Osteocyte (in vitro differentiated cells): ENCODE results near the gene ZNF823. TPM values are rescaled to one million over a fixed set of nuclear protein-coding genes. Genes with fewer than 3 reads are reported as not detected.
A peak's percentile ranks its signal among the peaks of the same experiment; 100 is the strongest.

ENCODE experiments used
- DNase-seq: peaks from one replicate; pipeline ENCODE4 v3.0.0; 2021; ENCODE audit warnings: mixed read lengths; ENCODE audit not compliant: unreplicated experiment; ENCODE audit errors: extremely low spot score
- H3K27ac Mint-ChIP-seq: one replicate; pipeline ENCODE4 v1.8.0; 2021; ENCODE audit warnings: mild to moderate bottlenecking, mixed read lengths; ENCODE audit not compliant: unreplicated experiment
- H3K27me3 Mint-ChIP-seq: one replicate; pipeline ENCODE4 v1.8.0; 2021; ENCODE audit warnings: mixed read lengths; ENCODE audit not compliant: unreplicated experiment
- H3K36me3 Mint-ChIP-seq: one replicate; pipeline ENCODE4 v1.8.0; 2021; ENCODE audit warnings: mixed read lengths; ENCODE audit not compliant: unreplicated experiment
- H3K4me1 Mint-ChIP-seq: one replicate; pipeline ENCODE4 v1.8.0; 2021; ENCODE audit warnings: mixed read lengths; ENCODE audit not compliant: unreplicated experiment
- H3K4me3 Mint-ChIP-seq: one replicate; pipeline ENCODE4 v1.8.0; 2021; ENCODE audit warnings: mild to moderate bottlenecking, moderate library complexity, mixed read lengths; ENCODE audit not compliant: unreplicated experiment
- H3K9me3 Mint-ChIP-seq: one replicate; pipeline ENCODE4 v1.8.0; 2021; ENCODE audit warnings: mixed read lengths; ENCODE audit not compliant: unreplicated experiment
- CTCF ChIP-seq: fragments of 200-600 bp; sonication (generic); IDR thresholded peaks from 2 replicates; pipeline ENCODE4 v1.5.0; 2021; ENCODE audit warnings: antibody characterized with exemption, mild to moderate bottlenecking, moderate library complexity
- total RNA-seq: library from RNA; stranded (reverse); gene quantifications from 2 replicates; pipeline ENCODE4 v1.2.1, GENCODE V29; 2021

ZNF823 gene
- total RNA-seq, 1 donor from 2014 or later = 4.1 TPM

DNA sequence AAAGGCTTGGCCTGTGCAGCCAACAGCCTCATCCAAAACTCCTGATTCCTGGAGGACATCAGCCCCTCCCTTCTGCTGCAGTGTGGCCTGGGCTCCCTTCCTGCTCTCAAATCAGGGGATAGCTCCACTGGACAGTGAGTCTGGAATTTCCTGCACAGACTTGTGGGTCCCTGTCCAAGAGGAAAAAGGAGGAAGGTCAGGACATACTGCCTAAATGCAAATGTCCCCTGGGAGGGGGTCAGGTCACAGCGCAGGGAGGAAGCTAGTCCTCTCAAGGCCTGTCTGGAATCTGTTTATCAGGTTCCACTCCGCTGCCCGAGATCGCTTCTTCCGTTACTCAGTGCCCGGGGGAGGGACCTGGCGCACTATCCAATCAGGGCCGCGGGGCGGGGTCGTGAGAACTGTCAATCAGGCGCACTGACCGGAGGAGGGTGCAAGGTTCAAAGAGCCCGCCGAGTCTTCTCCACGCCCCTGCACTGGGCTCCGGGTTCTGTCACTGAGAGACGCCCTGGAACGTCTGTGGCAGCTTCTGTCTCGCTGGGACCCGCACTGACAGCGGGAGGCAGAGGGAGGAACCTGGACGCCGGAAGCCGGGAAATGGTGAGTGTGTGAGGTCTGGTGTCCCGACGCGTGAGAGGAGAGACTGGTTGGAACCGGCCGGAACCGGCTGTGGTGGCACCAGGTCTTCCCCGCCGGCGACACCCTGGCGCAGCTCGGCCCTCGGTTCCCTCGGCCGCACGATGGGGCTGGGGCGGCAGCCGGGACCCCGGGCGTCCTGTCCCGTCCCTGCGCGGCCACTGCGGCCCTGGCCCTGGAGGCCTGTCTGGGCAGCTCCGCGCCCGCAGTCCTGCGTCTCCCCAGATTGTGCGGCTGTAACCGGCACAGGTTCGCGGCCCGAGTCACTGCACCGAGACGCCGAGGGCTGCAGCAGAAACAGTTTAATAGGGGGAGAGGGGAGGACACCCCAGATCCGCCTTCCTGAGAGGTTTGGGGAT is 28.1 kb upstream of the ZNF823 start, which contains the start of gene ZNF441:
TSS of gene ZNF441 (plus strand) at position 404 of the 995 bp plus-strand sequence. CDS start at position 598, 194 bp downstream.
- Mint-ChIP-seq H3K27ac (peak within 1 kb of the TSS; percentile 100), H3K9me3 (peaks cover 22% of the 10 kb centered on the region), H3K4me3 (peak within 1 kb of the TSS; percentile 100), H3K36me3 (peaks cover 12% of the 10 kb centered on the region), H3K27me3 (peaks cover 13% of the 10 kb centered on the region), H3K4me1 (peaks cover 18% of the 10 kb centered on the region)
- DNase-seq = peak; percentile 98
- no peak for TF ChIP-seq CTCF

DNA sequence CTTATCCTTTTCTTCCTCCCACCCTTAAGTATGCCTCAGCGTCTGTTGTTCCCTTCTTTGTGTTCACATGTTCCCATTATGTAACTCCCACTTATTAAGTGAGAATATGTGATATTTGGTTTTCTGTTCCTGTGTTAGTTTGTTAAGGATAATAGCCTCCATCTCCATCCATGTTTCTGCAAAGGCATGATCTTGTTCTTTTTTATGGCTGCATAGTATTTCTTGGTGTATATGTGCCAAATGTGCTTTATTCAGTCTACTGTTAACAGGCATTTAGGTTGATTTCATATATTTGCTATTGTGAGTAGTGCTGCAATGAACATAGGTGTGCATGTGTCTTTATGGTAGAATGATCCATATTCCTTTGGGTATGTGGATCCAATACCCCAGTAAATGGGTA is 24.9 kb upstream of the ZNF823 start:
- H3K36me3 Mint-ChIP-seq = no peaks in the 10 kb centered on the region
- TF ChIP-seq CTCF = no peak
- no peak for DNase-seq

GRCh38 chr19:11763117-11763516 is 24.4 kb upstream of the ZNF823 start:
- no peak overlapping the region for H3K27ac Mint-ChIP-seq
- no peak overlapping the region for H3K4me3 Mint-ChIP-seq
- no peaks in the 10 kb centered on the region for H3K36me3 Mint-ChIP-seq
- H3K9me3 Mint-ChIP-seq = peaks cover 13% of the 10 kb centered on the region
- TF ChIP-seq CTCF = no peak
- DNase-seq = no peak
- H3K4me1 Mint-ChIP-seq = peaks cover 12% of the 10 kb centered on the region
- H3K27me3 Mint-ChIP-seq = peaks cover 13% of the 10 kb centered on the region

More for the DNA sequence above, 24.9 kb upstream of the ZNF823 start:
- Mint-ChIP-seq H3K27ac (no peak overlapping the region), H3K9me3 (peaks cover 13% of the 10 kb centered on the region), H3K27me3 (peaks cover 13% of the 10 kb centered on the region), H3K4me3 (no peak overlapping the region), H3K4me1 (peaks cover 17% of the 10 kb centered on the region)

DNA sequence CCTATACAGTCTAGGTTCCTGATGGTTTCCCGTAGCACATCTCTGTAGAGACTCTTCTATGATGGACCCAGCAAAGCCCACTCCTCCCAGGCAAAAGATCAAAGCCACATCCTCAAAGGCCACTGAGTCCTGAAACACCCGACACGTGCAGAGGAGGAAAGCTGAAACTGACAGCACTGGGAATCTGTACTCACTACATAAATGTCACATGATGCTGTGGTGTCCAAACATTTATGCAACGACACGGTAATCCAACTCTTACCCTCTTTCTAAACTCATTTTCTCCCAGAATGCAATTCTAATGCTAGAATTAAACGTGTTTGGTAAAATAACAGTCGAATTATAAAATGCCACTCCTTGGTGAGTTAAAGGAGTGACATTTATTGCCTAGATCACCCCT is 21.1 kb upstream of the ZNF823 start:
- Mint-ChIP-seq H3K4me3 (no peak overlapping the region), H3K4me1 (no peaks in the 10 kb centered on the region), H3K36me3 (no peaks in the 10 kb centered on the region), H3K27ac (no peak overlapping the region), H3K9me3 (peaks cover 24% of the 10 kb centered on the region), H3K27me3 (peaks cover 11% of the 10 kb centered on the region)
- TF ChIP-seq CTCF = no peak
- no peak for DNase-seq

DNA sequence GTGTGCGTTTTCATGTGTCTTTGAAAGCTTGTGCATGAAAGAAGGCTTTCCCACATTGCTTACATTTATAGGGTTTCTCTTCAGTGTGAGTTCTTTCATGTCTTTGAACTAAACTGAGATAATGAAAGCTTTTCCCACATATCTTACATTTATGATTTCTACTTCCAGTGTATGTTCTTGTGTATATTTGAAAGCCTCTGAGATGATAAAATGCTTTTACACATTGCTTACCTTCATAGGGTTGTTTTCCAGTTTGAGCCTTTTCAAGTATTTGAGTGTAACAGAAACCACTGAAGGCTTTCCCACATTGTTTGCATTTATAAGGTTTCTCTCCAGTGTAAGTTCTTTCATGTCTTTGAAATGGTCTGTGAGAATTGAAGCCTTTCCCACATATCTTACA is 18.2 kb upstream of the ZNF823 start:
- no peak overlapping the region for H3K4me3 Mint-ChIP-seq
- DNase-seq = no peak
- H3K9me3 Mint-ChIP-seq = peaks cover 23% of the 10 kb centered on the region
- H3K27ac Mint-ChIP-seq = no peak overlapping the region
- TF ChIP-seq CTCF = no peak
- H3K27me3 Mint-ChIP-seq = peaks cover 4% of the 10 kb centered on the region
- H3K36me3 Mint-ChIP-seq = peaks cover 4% of the 10 kb centered on the region
- no peaks in the 10 kb centered on the region for H3K4me1 Mint-ChIP-seq
